Esophagus muscularis mucosa (tissue), 3 donors: ENCODE measurements around the gene RYR1.

Source experiments
- CTCF ChIP-seq, 3 experiments: fragments of 200-600 bp in 2 of 3; fragments of 450-650 bp in 1 of 3; sonication (generic) in 2 of 3; IDR thresholded peaks; one replicate each; pipeline ENCODE4 v1.5.1; 2017 to 2019; ENCODE audit warnings: antibody characterized with exemption in 3 of 3, mild to moderate bottlenecking in 2 of 3, moderate library complexity in 1 of 3
- POLR2AphosphoS5 ChIP-seq, 2 donors: sonication (generic); formaldehyde crosslinking; IDR thresholded peaks; one replicate each; pipeline ENCODE4 v1.6.1; 2017; ENCODE audit warnings: antibody characterized with exemption in 2 of 2

DNA sequence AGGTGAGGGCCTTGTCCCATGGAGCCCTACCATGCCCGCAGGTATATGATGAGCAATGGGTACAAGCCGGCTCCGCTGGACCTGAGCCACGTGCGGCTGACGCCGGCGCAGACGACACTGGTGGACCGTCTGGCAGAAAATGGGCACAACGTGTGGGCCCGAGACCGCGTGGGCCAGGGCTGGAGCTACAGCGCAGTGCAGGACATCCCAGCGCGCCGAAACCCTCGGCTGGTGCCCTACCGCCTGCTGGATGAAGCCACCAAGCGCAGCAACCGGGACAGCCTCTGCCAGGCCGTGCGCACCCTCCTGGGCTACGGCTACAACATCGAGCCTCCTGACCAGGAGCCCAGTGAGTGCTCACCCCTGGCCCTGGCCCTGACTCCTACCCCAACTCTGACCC is 32.6 kb downstream of the RYR1 start:
- no peak for TF ChIP-seq CTCF (IDR thresholded peaks at IDR 0.05)
- no peak for TF ChIP-seq POLR2AphosphoS5 (IDR thresholded peaks at IDR 0.05)
